HepG2 (cell line): ENCODE results near the gene CNNM2. TPM values are rescaled to one million over a fixed set of nuclear protein-coding genes. Genes with fewer than 3 reads are reported as not detected.

Experiments
- AKAP8 ChIP-seq: sonication (generic); formaldehyde crosslinking; IDR thresholded peaks from 2 replicates; pipeline ENCODE4 v1.5.1; 2020; ENCODE audit warnings: mild to moderate bottlenecking, missing genetic modification reagents
- CAMTA2 ChIP-seq: sonication (generic); formaldehyde crosslinking; IDR thresholded peaks from 2 replicates; pipeline ENCODE4 v1.4.0; 2020; ENCODE audit warnings: mild to moderate bottlenecking, missing genetic modification reagents, borderline replicate concordance
- KDM2A ChIP-seq: sonication (generic); formaldehyde crosslinking; IDR thresholded peaks from 2 replicates; pipeline ENCODE4 v1.4.0; 2020; ENCODE audit warnings: low read depth, missing genetic modification reagents, borderline replicate concordance
- NFYB ChIP-seq: sonication (generic); formaldehyde crosslinking; IDR thresholded peaks from 2 replicates; pipeline ENCODE4 v1.4.0; 2020; ENCODE audit warnings: missing genetic modification reagents
- SMARCE1 ChIP-seq: fragments of 450-650 bp; IDR thresholded peaks from 2 replicates; pipeline ENCODE4 v1.6.1; 2017; ENCODE audit warnings: borderline replicate concordance
- SRSF4 ChIP-seq: fragments of 200-400 bp; formaldehyde crosslinking; IDR thresholded peaks from one replicate; pipeline ENCODE4 v1.6.1; 2018; ENCODE audit warnings: mild to moderate bottlenecking, low read depth, low read length, moderate library complexity; ENCODE audit not compliant: poor library complexity, severe bottlenecking
- XBP1 ChIP-seq: sonication (generic); formaldehyde crosslinking; IDR thresholded peaks from 2 replicates; pipeline ENCODE4 v1.5.0; 2020; ENCODE audit warnings: missing genetic modification reagents
- ZFP62 ChIP-seq: sonication (generic); formaldehyde crosslinking; IDR thresholded peaks from 2 replicates; pipeline ENCODE4 v1.4.0; 2020; ENCODE audit warnings: missing genetic modification reagents
- ZIK1 ChIP-seq: sonication (generic); formaldehyde crosslinking; IDR thresholded peaks from 2 replicates; pipeline ENCODE4 v1.5.0; 2020; ENCODE audit warnings: mild to moderate bottlenecking, low read depth, missing genetic modification reagents, borderline replicate concordance
- ZKSCAN1 ChIP-seq: fragments of 150-350 bp; IDR thresholded peaks from 2 replicates; pipeline ENCODE4 v1.6.1; 2014; ENCODE audit warnings: low read length
- ZNF431 ChIP-seq: sonication (generic); formaldehyde crosslinking; IDR thresholded peaks from 2 replicates; pipeline ENCODE4 v1.9.0; 2022; ENCODE audit warnings: missing genetic modification reagents, low read depth, mild to moderate bottlenecking, borderline replicate concordance
- ZNF562 ChIP-seq: sonication (generic); formaldehyde crosslinking; IDR thresholded peaks from 2 replicates; pipeline ENCODE4 v1.8.0; 2022; ENCODE audit warnings: missing genetic modification reagents, borderline replicate concordance
- ZNF766 ChIP-seq: sonication (generic); formaldehyde crosslinking; IDR thresholded peaks from 2 replicates; pipeline ENCODE4 v1.5.0; 2020; ENCODE audit warnings: missing genetic modification reagents, borderline replicate concordance
- ZSCAN25 ChIP-seq: sonication (generic); formaldehyde crosslinking; IDR thresholded peaks from 2 replicates; pipeline ENCODE4 v1.8.0; 2022; ENCODE audit warnings: mild to moderate bottlenecking, missing genetic modification reagents
- polyA plus RNA-seq, 8 experiments: library from polyadenylated mRNA; depleted of rRNA in 3 of 8; stranded (reverse) in 7 of 8; unstranded in 1 of 8; fragments of >200 nt; fragmentation: Illumina TruSeq in 4 of 8; extraction: Trizol in 4 of 8; gene quantifications; 2 replicates each; pipeline versions ENCODE4 v1.2.1 to v1.2.3, GENCODE V29; 2011 to 2016; ENCODE audit warnings: low read depth in 4 of 8, missing spikeins in 1 of 8, mixed read lengths in 1 of 8; ENCODE audit not compliant: insufficient read depth in 1 of 8
- total RNA-seq, 5 experiments: library from RNA; depleted of rRNA; stranded (reverse); fragments of >200 nt; fragmentation: Illumina TruSeq; extraction: Trizol; gene quantifications; 2 replicates each; pipeline ENCODE4 v1.2.3, GENCODE V29; 2016; ENCODE audit warnings: low read depth in 1 of 5
- TF ChIP-seq, protein P1 (sequence below): sonication (generic); formaldehyde crosslinking; IDR thresholded peaks from 2 replicates; pipeline ENCODE4 v1.5.1; 2020; ENCODE audit warnings: mild to moderate bottlenecking, missing genetic modification reagents
- TF ChIP-seq, protein P2 (sequence below): fragments of 450-650 bp; IDR thresholded peaks from 2 replicates; pipeline ENCODE4 v1.6.1; 2017
- TF ChIP-seq, protein P3 (sequence below): sonication (generic); formaldehyde crosslinking; IDR thresholded peaks from 2 replicates; pipeline ENCODE4 v1.4.0; 2020; ENCODE audit warnings: missing genetic modification reagents, mild to moderate bottlenecking, borderline replicate concordance
- TF ChIP-seq, protein P4 (sequence below): IDR thresholded peaks from 2 replicates; pipeline ENCODE4 v1.6.1; 2016; ENCODE audit warnings: low read depth
- TF ChIP-seq, protein P5 (sequence below): sonication (generic); formaldehyde crosslinking; IDR thresholded peaks from 2 replicates; pipeline ENCODE4 v1.5.0; 2020; ENCODE audit warnings: missing genetic modification reagents
- TF ChIP-seq, protein P6 (sequence below): sonication (generic); formaldehyde crosslinking; IDR thresholded peaks from 2 replicates; pipeline ENCODE4 v1.5.0; 2020; ENCODE audit warnings: missing genetic modification reagents, mild to moderate bottlenecking, borderline replicate concordance

The CNNM2 gene
- total and polyA plus RNA-seq, 2 of the 13 experiments (the other 11 are each of a cell fraction or from before 2014, with no cell fraction given): 7.1 to 9.0 TPM

DNA sequence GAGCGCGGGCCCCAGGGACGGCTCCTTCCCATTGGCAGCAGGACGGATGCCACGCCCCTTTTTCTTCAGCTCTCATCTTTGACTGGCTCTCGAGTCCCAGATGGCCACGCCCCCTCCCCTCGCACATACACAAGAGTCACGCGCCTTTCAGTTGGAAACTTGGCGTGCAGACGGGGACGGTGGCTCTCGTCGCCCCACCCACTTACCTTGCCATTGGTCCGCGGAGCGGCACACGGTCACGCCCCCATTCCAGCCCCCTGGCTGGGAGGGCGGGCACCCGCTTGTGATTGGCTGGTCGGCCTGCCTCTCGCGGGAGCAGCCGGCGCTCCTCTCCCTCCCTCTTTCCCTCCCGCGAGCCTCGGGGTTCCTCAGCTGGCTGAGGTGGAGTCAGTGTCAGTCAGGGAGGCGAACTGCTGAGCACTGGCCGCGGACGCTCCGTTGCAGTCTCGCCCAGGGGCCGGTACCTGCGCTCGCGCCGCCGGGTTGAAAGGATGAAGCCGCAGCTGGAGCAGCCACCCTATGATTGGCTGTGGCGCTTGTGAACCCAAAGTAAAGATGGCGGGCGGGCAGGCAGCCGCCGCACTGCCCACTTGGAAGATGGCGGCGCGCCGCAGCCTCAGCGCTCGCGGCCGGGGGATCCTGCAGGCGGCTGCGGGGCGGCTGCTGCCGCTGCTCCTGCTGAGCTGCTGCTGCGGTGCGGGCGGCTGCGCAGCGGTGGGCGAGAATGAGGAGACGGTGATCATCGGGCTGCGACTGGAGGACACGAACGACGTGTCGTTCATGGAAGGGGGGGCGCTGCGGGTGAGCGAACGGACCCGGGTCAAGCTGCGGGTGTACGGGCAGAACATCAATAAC lies at the start of gene CNNM2 (continued):
- TF ChIP-seq, protein P1, sequence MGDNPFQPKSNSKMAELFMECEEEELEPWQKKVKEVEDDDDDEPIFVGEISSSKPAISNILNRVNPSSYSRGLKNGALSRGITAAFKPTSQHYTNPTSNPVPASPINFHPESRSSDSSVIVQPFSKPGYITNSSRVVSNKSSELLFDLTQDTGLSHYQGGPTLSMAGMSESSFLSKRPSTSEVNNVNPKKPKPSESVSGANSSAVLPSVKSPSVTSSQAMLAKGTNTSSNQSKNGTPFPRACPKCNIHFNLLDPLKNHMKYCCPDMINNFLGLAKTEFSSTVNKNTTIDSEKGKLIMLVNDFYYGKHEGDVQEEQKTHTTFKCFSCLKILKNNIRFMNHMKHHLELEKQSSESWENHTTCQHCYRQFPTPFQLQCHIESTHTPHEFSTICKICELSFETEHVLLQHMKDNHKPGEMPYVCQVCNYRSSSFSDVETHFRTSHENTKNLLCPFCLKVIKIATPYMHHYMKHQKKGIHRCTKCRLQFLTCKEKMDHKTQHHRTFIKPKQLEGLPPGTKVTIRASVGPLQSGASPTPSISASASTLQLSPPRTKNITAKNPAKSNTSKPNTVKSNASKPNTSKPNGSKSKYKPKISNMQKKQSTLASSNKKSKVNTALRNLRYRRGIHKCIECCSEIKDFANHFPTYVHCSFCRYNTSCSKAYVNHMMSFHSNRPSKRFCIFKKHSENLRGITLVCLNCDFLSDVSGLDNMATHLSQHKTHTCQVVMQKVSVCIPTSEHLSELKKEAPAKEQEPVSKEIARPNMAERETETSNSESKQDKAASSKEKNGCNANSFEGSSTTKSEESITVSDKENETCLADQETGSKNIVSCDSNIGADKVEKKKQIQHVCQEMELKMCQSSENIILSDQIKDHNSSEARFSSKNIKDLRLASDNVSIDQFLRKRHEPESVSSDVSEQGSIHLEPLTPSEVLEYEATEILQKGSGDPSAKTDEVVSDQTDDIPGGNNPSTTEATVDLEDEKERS: no peak
- TF ChIP-seq ZSCAN25 (CRISPR knock-in tag): no peak
- TF ChIP-seq CAMTA2 (CRISPR knock-in tag): no peak
- TF ChIP-seq ZNF431 (CRISPR knock-in tag): no peak
- TF ChIP-seq SMARCE1: no peak
- TF ChIP-seq ZKSCAN1: no peak
- TF ChIP-seq XBP1: no peak
- TF ChIP-seq, protein P2, sequence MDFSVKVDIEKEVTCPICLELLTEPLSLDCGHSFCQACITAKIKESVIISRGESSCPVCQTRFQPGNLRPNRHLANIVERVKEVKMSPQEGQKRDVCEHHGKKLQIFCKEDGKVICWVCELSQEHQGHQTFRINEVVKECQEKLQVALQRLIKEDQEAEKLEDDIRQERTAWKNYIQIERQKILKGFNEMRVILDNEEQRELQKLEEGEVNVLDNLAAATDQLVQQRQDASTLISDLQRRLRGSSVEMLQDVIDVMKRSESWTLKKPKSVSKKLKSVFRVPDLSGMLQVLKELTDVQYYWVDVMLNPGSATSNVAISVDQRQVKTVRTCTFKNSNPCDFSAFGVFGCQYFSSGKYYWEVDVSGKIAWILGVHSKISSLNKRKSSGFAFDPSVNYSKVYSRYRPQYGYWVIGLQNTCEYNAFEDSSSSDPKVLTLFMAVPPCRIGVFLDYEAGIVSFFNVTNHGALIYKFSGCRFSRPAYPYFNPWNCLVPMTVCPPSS: no peak
- TF ChIP-seq AKAP8 (CRISPR knock-in tag): no peak
- TF ChIP-seq, protein P3, sequence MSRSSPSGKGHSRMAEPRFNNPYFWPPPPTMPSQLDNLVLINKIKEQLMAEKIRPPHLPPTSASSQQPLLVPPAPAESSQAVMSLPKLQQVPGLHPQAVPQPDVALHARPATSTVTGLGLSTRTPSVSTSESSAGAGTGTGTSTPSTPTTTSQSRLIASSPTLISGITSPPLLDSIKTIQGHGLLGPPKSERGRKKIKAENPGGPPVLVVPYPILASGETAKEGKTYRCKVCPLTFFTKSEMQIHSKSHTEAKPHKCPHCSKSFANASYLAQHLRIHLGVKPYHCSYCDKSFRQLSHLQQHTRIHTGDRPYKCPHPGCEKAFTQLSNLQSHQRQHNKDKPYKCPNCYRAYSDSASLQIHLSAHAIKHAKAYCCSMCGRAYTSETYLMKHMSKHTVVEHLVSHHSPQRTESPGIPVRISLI (CRISPR knock-in tag): 0 out of 2 replicates have a peak, but pooled peaks have one; percentile 32
- no peak; the same call in 1 of the 2 replicates for TF ChIP-seq KDM2A (CRISPR knock-in tag)
- TF ChIP-seq, protein P4, sequence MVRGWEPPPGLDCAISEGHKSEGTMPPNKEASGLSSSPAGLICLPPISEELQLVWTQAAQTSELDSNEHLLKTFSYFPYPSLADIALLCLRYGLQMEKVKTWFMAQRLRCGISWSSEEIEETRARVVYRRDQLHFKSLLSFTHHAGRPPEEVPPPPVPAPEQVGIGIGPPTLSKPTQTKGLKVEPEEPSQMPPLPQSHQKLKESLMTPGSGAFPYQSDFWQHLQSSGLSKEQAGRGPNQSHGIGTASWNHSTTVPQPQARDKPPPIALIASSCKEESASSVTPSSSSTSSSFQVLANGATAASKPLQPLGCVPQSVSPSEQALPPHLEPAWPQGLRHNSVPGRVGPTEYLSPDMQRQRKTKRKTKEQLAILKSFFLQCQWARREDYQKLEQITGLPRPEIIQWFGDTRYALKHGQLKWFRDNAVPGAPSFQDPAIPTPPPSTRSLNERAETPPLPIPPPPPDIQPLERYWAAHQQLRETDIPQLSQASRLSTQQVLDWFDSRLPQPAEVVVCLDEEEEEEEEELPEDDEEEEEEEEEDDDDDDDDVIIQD (CRISPR knock-in tag): peak; percentile 13; the same call in 1 of the 2 replicates
- TF ChIP-seq ZIK1: no peak
- TF ChIP-seq, protein P5, sequence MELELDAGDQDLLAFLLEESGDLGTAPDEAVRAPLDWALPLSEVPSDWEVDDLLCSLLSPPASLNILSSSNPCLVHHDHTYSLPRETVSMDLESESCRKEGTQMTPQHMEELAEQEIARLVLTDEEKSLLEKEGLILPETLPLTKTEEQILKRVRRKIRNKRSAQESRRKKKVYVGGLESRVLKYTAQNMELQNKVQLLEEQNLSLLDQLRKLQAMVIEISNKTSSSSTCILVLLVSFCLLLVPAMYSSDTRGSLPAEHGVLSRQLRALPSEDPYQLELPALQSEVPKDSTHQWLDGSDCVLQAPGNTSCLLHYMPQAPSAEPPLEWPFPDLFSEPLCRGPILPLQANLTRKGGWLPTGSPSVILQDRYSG (CRISPR knock-in tag): no peak
- TF ChIP-seq NFYB (CRISPR knock-in tag): peak; percentile 100
- TF ChIP-seq, protein P6, sequence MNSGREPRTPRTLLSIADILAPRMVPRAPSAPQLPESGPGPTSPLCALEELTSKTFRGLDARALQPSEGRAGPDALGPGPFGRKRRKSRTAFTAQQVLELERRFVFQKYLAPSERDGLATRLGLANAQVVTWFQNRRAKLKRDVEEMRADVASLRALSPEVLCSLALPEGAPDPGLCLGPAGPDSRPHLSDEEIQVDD (CRISPR knock-in tag): no peak
- no peak for TF ChIP-seq SRSF4
- no peak for TF ChIP-seq ZNF562 (CRISPR knock-in tag)
- no peak for TF ChIP-seq ZFP62 (CRISPR knock-in tag)
- 0 out of 2 replicates have a peak, but pooled peaks have one; percentile 78 for TF ChIP-seq ZNF766
